ENCODE results near the gene RALGAPA2.

Gene RALGAPA2

GRCh38 chr20:20712474-20713243, at the start of gene RALGAPA2:
TSS of gene RALGAPA2 (minus strand) at chr20:20712644. CDS start at chr20:20712480, 164 bp downstream.
- DNase-seq = peak; percentile 91

DNA sequence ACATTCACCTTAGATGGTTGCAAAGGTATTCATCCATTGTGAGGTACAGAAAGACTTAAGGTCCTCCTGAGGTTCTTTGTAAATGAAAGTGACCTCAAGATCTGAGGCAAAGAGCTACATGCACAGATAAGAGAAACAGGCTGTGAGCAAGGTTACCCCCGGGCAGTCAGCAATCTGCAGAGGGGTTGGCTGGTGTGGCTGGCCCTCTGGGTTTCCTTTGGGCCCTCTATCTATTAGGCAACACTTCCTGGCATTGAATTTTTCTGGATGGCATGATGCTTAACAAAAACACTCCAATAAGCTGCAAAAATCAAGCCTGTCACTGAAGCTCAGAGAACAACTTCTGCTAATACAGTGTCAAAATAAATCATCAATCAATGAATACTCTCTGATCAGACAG, 48.9 kb upstream of the RALGAPA2 start:
- no peak for DNase-seq

- no peak for DNase-seq
Measured at GRCh38 chr20:20759132-20759531, 46.7 kb upstream of the RALGAPA2 start.

DNA sequence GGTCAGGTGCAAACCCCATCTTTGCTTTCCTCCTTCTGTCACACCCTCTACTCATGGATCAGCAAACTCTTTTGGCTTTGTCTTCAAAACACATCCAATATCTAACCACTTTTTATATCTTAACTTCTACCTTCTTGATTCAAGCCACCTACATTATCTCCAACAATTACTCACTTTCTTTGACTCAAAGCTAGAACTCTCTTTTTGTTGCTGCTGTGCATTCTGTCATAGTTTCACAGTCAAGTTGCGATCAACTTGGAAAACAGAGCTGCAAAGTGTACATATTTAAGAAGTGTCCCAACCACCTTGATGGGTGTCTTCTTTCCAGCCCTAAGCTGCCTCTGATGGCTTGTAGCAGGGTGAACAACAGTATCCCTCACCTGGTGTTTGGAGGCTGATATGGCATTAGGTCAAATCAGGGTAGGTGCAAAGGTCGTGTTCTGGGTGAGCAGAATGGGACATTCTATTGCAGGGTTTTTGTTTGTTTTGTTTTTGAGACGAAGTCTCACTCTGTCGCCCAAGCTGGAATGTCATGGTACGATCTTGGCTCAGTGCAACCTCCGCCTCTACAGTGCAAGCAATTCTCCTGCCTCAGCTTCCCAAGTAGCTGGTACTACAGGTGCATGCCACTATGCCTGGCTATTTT, 43.4 kb upstream of the RALGAPA2 start:
- no peak for DNase-seq

DNA sequence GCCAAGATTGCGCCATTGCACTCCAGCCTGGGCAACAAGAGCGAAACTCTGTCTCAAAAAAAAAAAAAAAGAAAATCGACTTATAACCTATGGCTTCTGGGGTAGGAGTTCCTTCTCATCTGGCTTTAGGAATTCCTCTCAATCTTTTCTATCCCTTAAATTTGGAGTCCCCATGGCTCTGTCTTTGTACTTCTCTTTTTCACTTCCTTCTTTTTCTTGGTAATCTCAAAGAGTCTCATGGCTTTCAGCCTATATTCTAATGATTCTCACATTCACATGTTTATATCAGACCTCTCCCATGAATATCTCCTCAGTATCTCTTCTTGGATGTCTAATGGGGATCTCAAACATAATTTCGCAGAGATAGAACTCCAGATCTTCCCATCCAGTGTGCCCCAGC, 42.8 kb upstream of the RALGAPA2 start:
- no peak for DNase-seq

GRCh38 chr20:20754714-20755113, 42.3 kb upstream of the RALGAPA2 start:
- DNase-seq = no peak

DNA sequence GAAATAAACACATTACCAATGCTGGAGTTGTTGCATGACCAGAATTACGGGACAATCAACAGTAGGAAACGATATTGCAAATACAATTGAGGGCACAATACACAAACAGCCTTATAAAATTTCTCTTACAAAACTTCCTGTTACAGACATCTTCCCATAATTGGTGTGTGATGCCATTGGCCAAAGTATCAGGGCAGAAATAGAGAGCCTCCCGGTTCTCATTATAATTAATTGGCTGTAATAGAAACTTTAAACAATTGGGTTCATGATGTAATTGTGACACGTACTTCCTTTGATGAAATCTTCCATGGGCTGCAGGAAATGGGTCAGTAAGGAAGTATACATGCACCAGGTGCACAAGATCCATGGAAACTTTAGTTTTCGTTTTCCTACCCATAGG, 40.3 kb upstream of the RALGAPA2 start:
- DNase-seq = no peak

- DNase-seq = no peak
Measured at GRCh38 chr20:20747298-20747697, 34.9 kb upstream of the RALGAPA2 start.

DNA sequence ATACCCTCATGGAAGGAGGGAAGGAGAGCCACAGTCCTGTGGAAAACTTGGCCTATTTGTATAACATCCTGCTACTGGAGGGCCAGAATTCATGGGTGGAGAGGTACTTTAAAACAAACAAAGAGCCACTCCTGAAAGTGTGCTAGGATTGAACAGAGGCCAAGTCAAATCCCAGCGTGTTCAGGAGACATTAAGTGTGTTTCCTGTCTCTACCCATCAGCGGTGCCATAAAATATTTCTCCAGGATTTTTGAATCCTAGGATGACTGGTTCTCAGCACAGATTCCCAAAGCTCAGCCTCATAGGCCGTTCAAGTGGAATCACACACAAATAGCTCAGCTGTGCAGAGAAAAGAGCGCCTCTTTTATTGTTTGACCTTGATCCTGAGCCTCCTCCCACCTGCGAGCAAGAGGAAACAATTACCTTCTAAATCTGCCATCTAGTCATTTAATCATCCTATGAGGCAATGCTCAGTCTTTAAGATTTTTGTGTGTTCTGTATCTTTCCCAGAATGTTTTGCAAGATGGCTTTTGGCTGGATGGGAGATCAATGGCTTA, 31.8 kb upstream of the RALGAPA2 start:
- DNase-seq = no peak

GRCh38 chr20:20743511-20744169, 31.2 kb upstream of the RALGAPA2 start:
- no peak for DNase-seq

GRCh38 chr20:20741087-20742045, 28.9 kb upstream of the RALGAPA2 start:
- DNase-seq = no peak

DNA sequence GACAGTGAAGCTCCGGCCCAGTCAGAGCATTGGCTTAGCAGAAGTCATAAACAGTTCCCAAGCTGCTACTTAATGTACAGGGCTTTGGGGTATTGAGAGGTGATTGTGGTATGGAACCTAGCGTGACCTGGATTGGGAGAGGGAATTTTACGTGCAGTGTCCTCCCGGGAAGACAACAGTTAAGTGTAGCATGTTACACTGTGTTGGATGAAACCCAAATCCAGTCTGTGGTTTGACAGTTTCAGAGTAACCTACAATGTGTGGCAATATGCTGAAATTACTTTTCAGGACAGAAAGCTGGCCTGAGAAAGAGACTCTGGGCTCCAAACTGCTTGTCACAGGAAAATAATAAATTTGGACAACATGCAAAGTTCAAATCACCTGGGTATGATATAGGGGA, 28.1 kb upstream of the RALGAPA2 start:
- no peak for DNase-seq

GRCh38 chr20:20737158-20737557, 24.7 kb upstream of the RALGAPA2 start:
- DNase-seq = no peak

GRCh38 chr20:20736303-20736702, 23.9 kb upstream of the RALGAPA2 start:
- DNase-seq = no peak

- DNase-seq = no peak
Measured at GRCh38 chr20:20734475-20734948, 22.1 kb upstream of the RALGAPA2 start.

DNA sequence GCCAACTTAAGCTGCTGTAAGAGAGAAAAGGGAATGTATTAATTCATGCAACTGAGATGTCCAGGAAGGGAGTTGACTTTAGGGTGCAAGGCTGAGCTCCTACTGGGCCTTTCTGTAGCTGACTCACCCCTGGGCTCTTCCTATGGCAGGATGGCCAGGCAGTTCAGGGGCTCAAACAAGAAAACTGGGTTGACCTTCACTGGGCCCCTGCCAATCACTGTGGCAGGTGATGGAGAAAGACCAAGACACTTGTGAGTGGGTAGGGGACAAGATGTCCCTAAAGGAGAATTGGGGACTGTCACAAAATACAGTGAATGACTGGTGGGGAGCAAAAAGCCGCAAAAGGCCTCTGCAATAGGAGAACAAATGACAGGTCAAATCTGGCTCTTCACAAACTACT, 21.5 kb upstream of the RALGAPA2 start:
- no peak for DNase-seq

- DNase-seq = no peak
Measured at GRCh38 chr20:20732641-20733040, 20.2 kb upstream of the RALGAPA2 start.

- DNase-seq = no peak
Measured at GRCh38 chr20:20731945-20732296, 19.5 kb upstream of the RALGAPA2 start.

- no peak for DNase-seq
Measured at GRCh38 chr20:20731000-20731944, 18.8 kb upstream of the RALGAPA2 start.

DNA sequence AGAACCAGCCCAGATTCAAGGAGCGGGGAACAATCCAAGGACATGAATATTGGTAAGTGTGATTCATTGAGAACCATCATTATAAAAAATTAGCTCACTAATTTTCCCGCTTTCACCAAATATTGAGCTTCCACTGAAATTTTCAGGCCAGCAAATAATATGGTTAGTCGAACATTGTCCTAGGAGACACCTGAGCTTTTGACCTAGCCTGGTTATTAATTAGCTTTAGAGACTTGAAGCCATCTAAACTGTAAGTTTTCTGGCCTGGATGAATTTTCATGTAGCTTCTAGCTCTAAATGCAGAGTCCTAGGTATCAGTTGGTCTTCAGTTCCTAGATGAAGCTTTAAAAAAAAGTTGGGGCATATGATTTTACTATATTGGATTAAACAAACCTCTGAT, 17.1 kb upstream of the RALGAPA2 start:
- no peak for DNase-seq

DNA sequence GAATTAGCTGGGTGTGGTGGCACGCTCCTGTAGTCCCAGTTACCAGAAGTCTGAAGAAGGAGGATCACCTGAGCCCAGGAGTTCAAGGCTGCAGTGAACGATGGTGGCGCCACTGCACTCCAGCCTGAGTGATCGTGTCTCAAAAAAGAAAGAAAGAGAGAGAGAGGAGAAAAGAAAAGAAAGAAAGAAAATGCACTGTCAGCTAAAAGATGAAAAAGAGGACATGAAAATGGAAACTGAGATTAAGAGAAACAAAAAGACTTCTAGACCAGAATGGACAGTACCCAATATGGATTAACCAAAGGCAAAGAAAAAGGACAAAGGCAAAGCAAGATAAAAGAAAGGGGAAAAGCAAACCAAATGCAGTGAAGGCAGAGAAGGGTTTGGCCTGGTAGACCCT, 9.0 kb upstream of the RALGAPA2 start:
- DNase-seq = no peak

All from activated effector memory CD4-positive, alpha-beta T cell treated with Interleukin-2 at 50 U/mL for 16 hours (primary cell).